GM12865 (cell line): ENCODE measurements around the gene LHPP.

Experiments used
- DNase-seq: peaks from one replicate; pipeline ENCODE4 v3.0.0; 2010; ENCODE audit warnings: low read depth
- H3K4me3 ChIP-seq: 2 replicates; pipeline ENCODE4 v1.5.1; 2011; ENCODE audit warnings: mild to moderate bottlenecking, low read depth, low read length, control low read depth
- CTCF ChIP-seq: IDR thresholded peaks from 2 replicates; pipeline ENCODE4 v1.5.1; 2011; ENCODE audit warnings: low read length, control low read depth, low read depth, inconsistent platforms; ENCODE audit not compliant: insufficient read depth; ENCODE audit errors: missing control alignments

Gene LHPP

GRCh38 chr10:124535731-124536495 lies 74.3 kb downstream of the LHPP start:
- no peak overlapping the region for H3K4me3 ChIP-seq
- no peak for DNase-seq
- TF ChIP-seq CTCF: no peak

- no peak overlapping the region for H3K4me3 ChIP-seq
- no peak for DNase-seq
- TF ChIP-seq CTCF: no peak
Measured at GRCh38 chr10:124536496-124537050, 75.0 kb downstream of the LHPP start.

GRCh38 chr10:124537166-124537725 lies 75.6 kb downstream of the LHPP start:
- DNase-seq: no peak
- TF ChIP-seq CTCF: no peak
- no peak overlapping the region for H3K4me3 ChIP-seq

- DNase-seq: no peak
- no peak overlapping the region for H3K4me3 ChIP-seq
- no peak for TF ChIP-seq CTCF
Measured at GRCh38 chr10:124537891-124538290, 76.3 kb downstream of the LHPP start.

- TF ChIP-seq CTCF: no peak
- no peak for DNase-seq
- no peak overlapping the region for H3K4me3 ChIP-seq
Measured at GRCh38 chr10:124538706-124539105, 77.1 kb downstream of the LHPP start.

- peak; percentile 84 for TF ChIP-seq CTCF
- peak; percentile 65 for DNase-seq
- H3K4me3 ChIP-seq: no peak overlapping the region
Measured at GRCh38 chr10:124539935-124540641, 78.5 kb downstream of the LHPP start.
